ENCODE results near the gene EXOC4. TPM values are rescaled to one million over a fixed set of nuclear protein-coding genes. Genes with fewer than 3 reads are reported as not detected.
A peak's percentile ranks its signal among the peaks of the same experiment; 100 is the strongest.

The EXOC4 gene
- total RNA-seq, 1 donor from 2014 or later = 145 TPM

DNA sequence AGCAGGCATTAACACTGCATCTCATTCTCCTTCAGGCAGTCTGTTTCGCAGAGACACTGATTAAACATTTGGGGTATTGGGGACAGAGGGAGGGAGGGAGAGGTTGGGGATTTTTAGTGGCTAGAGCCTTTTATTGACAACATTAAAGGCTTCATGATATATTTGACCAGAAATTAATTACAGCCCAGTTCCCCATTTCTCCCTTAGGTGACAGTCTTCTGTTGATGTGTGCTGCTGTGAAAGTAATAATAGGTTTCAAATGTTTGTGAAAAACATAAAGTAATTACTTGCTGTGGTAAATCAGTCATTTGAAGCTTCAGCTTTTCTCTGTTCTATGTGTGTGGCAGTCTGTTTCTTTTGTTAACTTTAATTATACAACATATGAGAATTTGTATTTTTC is 769.0 kb downstream of the EXOC4 start:
- H3K36me3 Mint-ChIP-seq (ENCODE audit: insufficient read depth) = peaks cover 8% of the 10 kb centered on the region
- no peak for DNase-seq (ENCODE audit: low spot score, unreplicated experiment)
- H3K4me3 Mint-ChIP-seq (ENCODE audit: low read depth) = no peak overlapping the region
- H3K9me3 Mint-ChIP-seq (ENCODE audit: low read depth) = peaks cover 5% of the 10 kb centered on the region
- TF ChIP-seq, protein P1, sequence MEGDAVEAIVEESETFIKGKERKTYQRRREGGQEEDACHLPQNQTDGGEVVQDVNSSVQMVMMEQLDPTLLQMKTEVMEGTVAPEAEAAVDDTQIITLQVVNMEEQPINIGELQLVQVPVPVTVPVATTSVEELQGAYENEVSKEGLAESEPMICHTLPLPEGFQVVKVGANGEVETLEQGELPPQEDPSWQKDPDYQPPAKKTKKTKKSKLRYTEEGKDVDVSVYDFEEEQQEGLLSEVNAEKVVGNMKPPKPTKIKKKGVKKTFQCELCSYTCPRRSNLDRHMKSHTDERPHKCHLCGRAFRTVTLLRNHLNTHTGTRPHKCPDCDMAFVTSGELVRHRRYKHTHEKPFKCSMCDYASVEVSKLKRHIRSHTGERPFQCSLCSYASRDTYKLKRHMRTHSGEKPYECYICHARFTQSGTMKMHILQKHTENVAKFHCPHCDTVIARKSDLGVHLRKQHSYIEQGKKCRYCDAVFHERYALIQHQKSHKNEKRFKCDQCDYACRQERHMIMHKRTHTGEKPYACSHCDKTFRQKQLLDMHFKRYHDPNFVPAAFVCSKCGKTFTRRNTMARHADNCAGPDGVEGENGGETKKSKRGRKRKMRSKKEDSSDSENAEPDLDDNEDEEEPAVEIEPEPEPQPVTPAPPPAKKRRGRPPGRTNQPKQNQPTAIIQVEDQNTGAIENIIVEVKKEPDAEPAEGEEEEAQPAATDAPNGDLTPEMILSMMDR (IDR thresholded peaks at IDR 0.05; ENCODE audit: unreplicated experiment) = no peak
- no peaks in the 10 kb centered on the region for H3K27me3 Mint-ChIP-seq
- H3K4me1 Mint-ChIP-seq (ENCODE audit: low read depth) = peaks cover 17% of the 10 kb centered on the region
- H3K27ac Mint-ChIP-seq = peak overlapping the region; percentile 85

DNA sequence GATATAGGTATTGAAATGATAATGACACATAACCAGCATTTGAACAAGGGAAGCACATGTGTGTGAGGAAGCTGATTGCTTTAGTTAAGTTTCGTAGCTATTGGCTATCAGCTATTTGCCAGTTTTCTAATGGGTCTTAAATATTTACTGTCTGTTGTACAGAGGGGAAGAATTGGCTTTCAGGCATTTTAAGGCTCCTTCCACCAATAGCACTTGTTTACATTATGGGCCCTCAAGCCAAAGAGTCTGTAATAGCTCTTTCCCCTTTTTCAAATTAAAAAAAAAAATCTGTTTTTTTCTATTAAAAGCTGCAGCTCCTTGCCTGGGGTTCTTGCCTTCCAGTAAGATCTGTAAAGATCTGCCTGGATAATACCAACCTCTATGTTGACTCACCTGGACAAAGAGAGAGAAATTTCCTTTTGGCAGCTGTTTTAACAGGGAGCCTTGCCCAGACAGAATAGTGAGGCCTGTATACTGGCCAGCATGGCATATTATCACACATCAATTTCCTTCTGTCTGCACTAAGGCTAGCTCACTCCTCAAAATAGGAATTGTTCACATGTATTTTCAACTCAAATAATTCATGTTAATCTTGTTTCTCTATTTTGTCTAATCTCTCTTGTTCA is 769.5 kb downstream of the EXOC4 start:
- Mint-ChIP-seq H3K4me1 (ENCODE audit: low read depth) (peaks cover 15% of the 10 kb centered on the region), H3K4me3 (ENCODE audit: low read depth) (no peak overlapping the region), H3K9me3 (ENCODE audit: low read depth) (peaks cover 5% of the 10 kb centered on the region), H3K27me3 (no peaks in the 10 kb centered on the region), H3K36me3 (ENCODE audit: insufficient read depth) (peaks cover 10% of the 10 kb centered on the region), H3K27ac (peak overlapping the region; percentile 85)
- TF ChIP-seq, protein P1 (IDR thresholded peaks at IDR 0.05; ENCODE audit: unreplicated experiment) = no peak
- no peak for DNase-seq (ENCODE audit: low spot score, unreplicated experiment)

DNA sequence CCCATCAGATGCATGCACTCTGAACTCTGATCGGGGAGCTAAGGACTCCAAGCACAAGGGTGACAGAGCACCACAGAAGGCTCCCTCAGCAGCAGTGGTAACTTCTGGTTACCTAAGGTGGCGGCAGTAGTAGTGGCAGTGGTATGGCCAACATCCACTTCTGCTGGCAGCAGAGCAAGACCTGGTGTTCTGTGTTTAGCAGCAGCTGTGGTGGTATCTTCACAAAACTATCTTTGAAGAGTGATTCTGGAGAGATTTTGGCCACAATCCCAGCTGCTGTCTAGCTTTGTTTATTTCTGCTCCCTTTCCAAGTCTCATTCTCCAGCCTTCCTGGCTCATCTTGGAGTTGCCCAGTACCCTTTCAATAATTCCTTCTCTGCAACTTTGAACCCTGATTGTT is 771.9 kb downstream of the EXOC4 start:
- H3K4me3 Mint-ChIP-seq (ENCODE audit: low read depth) = no peak overlapping the region
- H3K4me1 Mint-ChIP-seq (ENCODE audit: low read depth) = peaks cover 15% of the 10 kb centered on the region
- no peaks in the 10 kb centered on the region for H3K27me3 Mint-ChIP-seq
- peaks cover 21% of the 10 kb centered on the region for H3K9me3 Mint-ChIP-seq (ENCODE audit: low read depth)
- peaks cover 32% of the 10 kb centered on the region for H3K36me3 Mint-ChIP-seq (ENCODE audit: insufficient read depth)
- no peak for DNase-seq (ENCODE audit: low spot score, unreplicated experiment)
- H3K27ac Mint-ChIP-seq = no peak overlapping the region
- TF ChIP-seq, protein P1 (IDR thresholded peaks at IDR 0.05; ENCODE audit: unreplicated experiment) = no peak

DNA sequence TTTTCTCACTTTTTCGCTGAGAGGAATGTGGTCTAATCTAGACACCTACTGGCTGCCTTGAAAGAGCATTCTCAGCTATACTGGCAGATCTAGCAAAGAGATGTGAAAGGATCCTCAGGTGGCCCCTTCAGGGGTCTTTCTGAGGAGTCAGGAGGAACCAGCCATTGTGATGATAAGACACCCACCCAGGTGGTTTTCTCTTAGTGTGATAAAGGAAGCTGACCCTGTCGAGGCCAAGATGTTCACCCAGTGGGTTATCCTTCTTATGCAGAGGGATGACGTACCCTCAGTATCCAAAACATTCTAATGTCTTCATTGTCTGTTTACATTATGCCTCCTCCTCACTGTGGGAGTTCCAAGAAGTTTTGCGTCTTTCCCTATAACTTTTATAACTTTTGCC is 776.0 kb downstream of the EXOC4 start:
- no peak overlapping the region for H3K27ac Mint-ChIP-seq
- TF ChIP-seq, protein P1 (IDR thresholded peaks at IDR 0.05; ENCODE audit: unreplicated experiment) = no peak
- peaks cover 47% of the 10 kb centered on the region for H3K36me3 Mint-ChIP-seq (ENCODE audit: insufficient read depth)
- no peak overlapping the region for H3K4me3 Mint-ChIP-seq (ENCODE audit: low read depth)
- DNase-seq (ENCODE audit: low spot score, unreplicated experiment) = no peak
- no peaks in the 10 kb centered on the region for H3K4me1 Mint-ChIP-seq (ENCODE audit: low read depth)
- H3K27me3 Mint-ChIP-seq = no peaks in the 10 kb centered on the region
- H3K9me3 Mint-ChIP-seq (ENCODE audit: low read depth) = peaks cover 32% of the 10 kb centered on the region

DNA sequence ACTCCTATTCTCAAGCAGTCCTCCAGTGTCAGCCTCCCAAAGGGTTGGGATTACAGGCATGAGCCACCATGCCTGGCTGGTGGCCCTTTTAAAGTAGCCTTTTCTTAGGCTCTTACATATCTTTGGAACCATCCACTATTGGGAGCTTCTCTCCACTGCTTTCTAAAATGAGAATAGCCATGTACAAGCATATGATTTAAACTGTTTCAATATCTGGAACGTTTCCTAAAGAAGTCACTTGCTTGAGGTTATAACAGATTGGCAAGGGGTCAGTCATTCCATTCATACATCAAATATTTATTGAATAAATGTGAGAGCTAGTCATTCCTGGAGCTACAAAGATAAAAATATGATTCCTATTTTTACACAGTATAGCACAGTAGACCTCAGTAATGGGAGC is 776.9 kb downstream of the EXOC4 start:
- H3K4me3 Mint-ChIP-seq (ENCODE audit: low read depth) = no peak overlapping the region
- no peaks in the 10 kb centered on the region for H3K27me3 Mint-ChIP-seq
- no peak overlapping the region for H3K27ac Mint-ChIP-seq
- H3K4me1 Mint-ChIP-seq (ENCODE audit: low read depth) = no peaks in the 10 kb centered on the region
- H3K36me3 Mint-ChIP-seq (ENCODE audit: insufficient read depth) = peaks cover 48% of the 10 kb centered on the region
- DNase-seq (ENCODE audit: low spot score, unreplicated experiment) = no peak
- TF ChIP-seq, protein P1 (IDR thresholded peaks at IDR 0.05; ENCODE audit: unreplicated experiment) = no peak
- H3K9me3 Mint-ChIP-seq (ENCODE audit: low read depth) = peaks cover 34% of the 10 kb centered on the region

All from progenitor cell of endocrine pancreas (in vitro differentiated cells).